Measurements from ENCODE around the gene GLB1L. TPM values are rescaled to one million over a fixed set of nuclear protein-coding genes. Genes with fewer than 3 reads are reported as not detected.

GLB1L gene
- total and polyA plus RNA-seq, 2 of the 8 experiments (the other 6 are each of a cell fraction or from before 2014, with no cell fraction given), result 3.7 to 4.0 TPM

- Histone ChIP-seq H4K5ac (ENCODE audit: insufficient read length, low read depth, low read length) (no peak overlapping the region), H2BK20ac (ENCODE audit: low read length) (no peak overlapping the region), H4K20me1 (replicated peaks in 1 of 2; ENCODE audit: control insufficient read depth in 1 of 2, insufficient read depth in 2 of 2, low read length in 2 of 2) (peaks cover 0 to 4% of the 10 kb centered on the region in 2 experiments), H2BK5ac (ENCODE audit: low read depth, low read length) (no peak overlapping the region), H4K8ac (ENCODE audit: extremely low read depth, insufficient read depth, low read length) (no peak overlapping the region; the same call in 1 of the 2 replicates), H2BK120ac (replicated peaks; ENCODE audit: low read depth, low read length) (no peak overlapping the region), H3K23me2 (ENCODE audit: low read depth, low read length) (peaks cover 10% of the 10 kb centered on the region), H3K18ac (ENCODE audit: extremely low read depth, low read length) (no peak overlapping the region), H3K56ac (replicated peaks; ENCODE audit: insufficient read length, low read depth, low read length) (no peak overlapping the region), H3K14ac (ENCODE audit: insufficient read length) (no peak overlapping the region), H3K27me3 (replicated peaks in 1 of 4; ENCODE audit: control insufficient read depth in 3 of 4, extremely low read depth in 1 of 4, insufficient read depth in 3 of 4, low read length in 3 of 4) (no peaks in the 10 kb centered on the region), H3K4me1 (replicated peaks in 1 of 4; ENCODE audit: control insufficient read depth in 3 of 4, insufficient read depth in 4 of 4, low read length in 3 of 4) (peaks cover 0 to 6% (median 3%) of the 10 kb centered on the region in 4 experiments; a peak in 6 of 7 replicates), H3K4ac (replicated peaks; ENCODE audit: insufficient read length, low read depth, low read length) (no peak overlapping the region), H2AK5ac (ENCODE audit: low read depth, low read length) (no peak overlapping the region), H2AFZ (ENCODE audit: low read length) (no peak overlapping the region), H3K4me3 (ENCODE audit: extremely low read depth in 1 of 4, insufficient read depth in 2 of 4, low read depth in 3 of 4, low read length in 4 of 4) (no peak overlapping the region), H3K27ac (ENCODE audit: low read depth, low read length) (no peak overlapping the region), H3K79me2 (ENCODE audit: control insufficient read depth in 1 of 2, insufficient read depth in 2 of 2, low read length in 2 of 2) (no peaks in the 10 kb centered on the region), H2BK15ac (ENCODE audit: low read length) (no peak overlapping the region), H2BK12ac (ENCODE audit: low read depth, low read length) (no peak overlapping the region), H3K36me3 (ENCODE audit: control insufficient read depth in 2 of 4, insufficient read depth in 4 of 4, low read length in 3 of 4) (peaks cover 14 to 55% (median 26%) of the 10 kb centered on the region in 4 experiments), H3K79me1 (ENCODE audit: low read depth, low read length) (no peaks in the 10 kb centered on the region), H3K9ac (replicated peaks in 1 of 4; ENCODE audit: extremely low read depth in 1 of 4, low read depth in 3 of 4, low read length in 3 of 4) (no peak overlapping the region), H3K9me3 (ENCODE audit: insufficient read depth in 2 of 2, low read depth in 1 of 2, low read length in 1 of 2) (no peaks in the 10 kb centered on the region), H3K23ac (ENCODE audit: insufficient read length) (no peak overlapping the region), H4K91ac (replicated peaks; ENCODE audit: insufficient read length, low read length) (no peak overlapping the region), H3K4me2 (ENCODE audit: insufficient read depth in 1 of 2, low read depth in 2 of 2, low read length in 2 of 2) (no peak overlapping the region)
- 92% methylated on average over 9 of the region's 9 CpGs; no CpG with 5 or more reads in 1 of the 2 experiments for WGBS, 2 experiments (ENCODE audit: extremely low coverage in 1 of 2, insufficient coverage in 1 of 2, insufficient read length in 1 of 2, insufficient replicate concordance in 2 of 2, low coverage in 1 of 2, low lambda C conversion rate in 2 of 2, missing lambda C conversion rate in 1 of 2)
- ChIA-PET POLR2A (ENCODE audit: partially characterized antibody) (interaction anchor here (0.6 to 1.6 kb wide), 5 partner anchors 9 to 34 kb away, joined by 3 to 5 read pairs (median 3); partner anchors contain the start of genes GLB1L and STK16), CTCF (ENCODE audit: partially characterized antibody) (interaction anchor here (0.6 to 1.8 kb wide), 5 partner anchors 21 to 104 kb away, joined by 3 to 9 read pairs (median 3); partner anchors contain the start of gene CNPPD1)
- DNase-seq (ENCODE audit: low read depth in 1 of 2, low spot score in 2 of 2) (no peak), FAIRE-seq (no peak)
- TF ChIP-seq TAF1 (IDR thresholded peaks at IDR 0.05; ENCODE audit: low read depth, low read length) (no peak), CREB1 (IDR thresholded peaks at IDR 0.05) (no peak), TEAD4 (IDR thresholded peaks at IDR 0.05; ENCODE audit: low read depth, low read length) (no peak), HDAC6 (IDR thresholded peaks at IDR 0.05; ENCODE audit: low read depth, low read length) (no peak), GABPA (IDR thresholded peaks at IDR 0.05; ENCODE audit: borderline replicate concordance, insufficient read depth, low read length) (no peak), ZNF274 (IDR thresholded peaks at IDR 0.05; ENCODE audit: borderline replicate concordance, extremely low read depth, low read length) (no peak), FOSL1 (IDR thresholded peaks at IDR 0.05; ENCODE audit: insufficient read depth, low read depth, low read length) (no peak), RAD21 (IDR thresholded peaks at IDR 0.05 in 1 of 2, conservative IDR thresholded peaks at IDR 0.05 in 1 of 2; ENCODE audit: low read depth in 2 of 2, low read length in 2 of 2) (no peak), MAFK (IDR thresholded peaks at IDR 0.05; ENCODE audit: low read depth, low read length) (no peak), RBBP5 (IDR thresholded peaks at IDR 0.05; ENCODE audit: borderline replicate concordance, low read depth, low read length) (no peak)
- TF ChIP-seq, protein P1, sequence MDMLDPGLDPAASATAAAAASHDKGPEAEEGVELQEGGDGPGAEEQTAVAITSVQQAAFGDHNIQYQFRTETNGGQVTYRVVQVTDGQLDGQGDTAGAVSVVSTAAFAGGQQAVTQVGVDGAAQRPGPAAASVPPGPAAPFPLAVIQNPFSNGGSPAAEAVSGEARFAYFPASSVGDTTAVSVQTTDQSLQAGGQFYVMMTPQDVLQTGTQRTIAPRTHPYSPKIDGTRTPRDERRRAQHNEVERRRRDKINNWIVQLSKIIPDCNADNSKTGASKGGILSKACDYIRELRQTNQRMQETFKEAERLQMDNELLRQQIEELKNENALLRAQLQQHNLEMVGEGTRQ (IDR thresholded peaks at IDR 0.05; ENCODE audit: low read length), result no peak
- TF ChIP-seq, protein P2, sequence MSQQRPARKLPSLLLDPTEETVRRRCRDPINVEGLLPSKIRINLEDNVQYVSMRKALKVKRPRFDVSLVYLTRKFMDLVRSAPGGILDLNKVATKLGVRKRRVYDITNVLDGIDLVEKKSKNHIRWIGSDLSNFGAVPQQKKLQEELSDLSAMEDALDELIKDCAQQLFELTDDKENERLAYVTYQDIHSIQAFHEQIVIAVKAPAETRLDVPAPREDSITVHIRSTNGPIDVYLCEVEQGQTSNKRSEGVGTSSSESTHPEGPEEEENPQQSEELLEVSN (IDR thresholded peaks at IDR 0.05), result no peak
Observed at GRCh38 chr2:219210886-219211362, 34.3 kb downstream of the GLB1L start.
